Neural crest cell (in vitro differentiated cells): Measurements from ENCODE around the gene RUSF1. TPM values are rescaled to one million over a fixed set of nuclear protein-coding genes. Genes with fewer than 3 reads are reported as not detected.

ENCODE experiments used
- DNase-seq: peaks from one replicate; pipeline ENCODE4 v3.0.0; 2021; ENCODE audit warnings: low read depth, mixed read lengths, low spot score
- H3K27ac Mint-ChIP-seq: one replicate; pipeline ENCODE4 v1.8.0; 2021; ENCODE audit warnings: mild to moderate bottlenecking, mixed read lengths; ENCODE audit not compliant: unreplicated experiment
- H3K27me3 Mint-ChIP-seq: 2 replicates; pipeline ENCODE4 v1.8.0; 2021; ENCODE audit warnings: low read depth, mild to moderate bottlenecking, mixed read lengths
- H3K36me3 Mint-ChIP-seq: 2 replicates; pipeline ENCODE4 v1.8.0; 2021; ENCODE audit warnings: low read depth, mild to moderate bottlenecking, mixed read lengths
- H3K4me1 Mint-ChIP-seq: 2 replicates; pipeline ENCODE4 v1.8.0; 2021; ENCODE audit warnings: mixed read lengths
- H3K4me3 Mint-ChIP-seq: one replicate; pipeline ENCODE4 v1.8.0; 2021; ENCODE audit warnings: mild to moderate bottlenecking, mixed read lengths
- H3K9me3 Mint-ChIP-seq: 2 replicates; pipeline ENCODE4 v1.8.0; 2021; ENCODE audit warnings: mixed read lengths
- total RNA-seq: library from RNA; stranded (reverse); gene quantifications from 2 replicates; pipeline ENCODE4 v1.2.1, GENCODE V29; 2021
- TF ChIP-seq, protein P1 (sequence below): fragments of 200-600 bp; sonication (generic); conservative IDR thresholded peaks from 2 replicates; pipeline ENCODE4 v1.5.0; 2021; ENCODE audit warnings: antibody characterized with exemption, mild to moderate bottlenecking

The RUSF1 gene
- total RNA-seq, 1 donor from 2014 or later, result 47.7 TPM

GRCh38 chr16:31464781-31465260 is 43.4 kb downstream of the RUSF1 start:
- H3K27ac Mint-ChIP-seq, result no peak overlapping the region
- peaks cover 16% of the 10 kb centered on the region for H3K4me1 Mint-ChIP-seq
- TF ChIP-seq, protein P1, sequence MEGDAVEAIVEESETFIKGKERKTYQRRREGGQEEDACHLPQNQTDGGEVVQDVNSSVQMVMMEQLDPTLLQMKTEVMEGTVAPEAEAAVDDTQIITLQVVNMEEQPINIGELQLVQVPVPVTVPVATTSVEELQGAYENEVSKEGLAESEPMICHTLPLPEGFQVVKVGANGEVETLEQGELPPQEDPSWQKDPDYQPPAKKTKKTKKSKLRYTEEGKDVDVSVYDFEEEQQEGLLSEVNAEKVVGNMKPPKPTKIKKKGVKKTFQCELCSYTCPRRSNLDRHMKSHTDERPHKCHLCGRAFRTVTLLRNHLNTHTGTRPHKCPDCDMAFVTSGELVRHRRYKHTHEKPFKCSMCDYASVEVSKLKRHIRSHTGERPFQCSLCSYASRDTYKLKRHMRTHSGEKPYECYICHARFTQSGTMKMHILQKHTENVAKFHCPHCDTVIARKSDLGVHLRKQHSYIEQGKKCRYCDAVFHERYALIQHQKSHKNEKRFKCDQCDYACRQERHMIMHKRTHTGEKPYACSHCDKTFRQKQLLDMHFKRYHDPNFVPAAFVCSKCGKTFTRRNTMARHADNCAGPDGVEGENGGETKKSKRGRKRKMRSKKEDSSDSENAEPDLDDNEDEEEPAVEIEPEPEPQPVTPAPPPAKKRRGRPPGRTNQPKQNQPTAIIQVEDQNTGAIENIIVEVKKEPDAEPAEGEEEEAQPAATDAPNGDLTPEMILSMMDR, result no peak
- no peaks in the 10 kb centered on the region for H3K9me3 Mint-ChIP-seq
- no peak overlapping the region for H3K4me3 Mint-ChIP-seq
- DNase-seq, result no peak
- no peaks in the 10 kb centered on the region for H3K36me3 Mint-ChIP-seq
- H3K27me3 Mint-ChIP-seq, result no peaks in the 10 kb centered on the region

- Mint-ChIP-seq H3K27me3 (no peaks in the 10 kb centered on the region), H3K36me3 (no peaks in the 10 kb centered on the region)
- no peak for DNase-seq
Observed at GRCh38 chr16:31464348-31464769, 43.8 kb downstream of the RUSF1 start.

DNA sequence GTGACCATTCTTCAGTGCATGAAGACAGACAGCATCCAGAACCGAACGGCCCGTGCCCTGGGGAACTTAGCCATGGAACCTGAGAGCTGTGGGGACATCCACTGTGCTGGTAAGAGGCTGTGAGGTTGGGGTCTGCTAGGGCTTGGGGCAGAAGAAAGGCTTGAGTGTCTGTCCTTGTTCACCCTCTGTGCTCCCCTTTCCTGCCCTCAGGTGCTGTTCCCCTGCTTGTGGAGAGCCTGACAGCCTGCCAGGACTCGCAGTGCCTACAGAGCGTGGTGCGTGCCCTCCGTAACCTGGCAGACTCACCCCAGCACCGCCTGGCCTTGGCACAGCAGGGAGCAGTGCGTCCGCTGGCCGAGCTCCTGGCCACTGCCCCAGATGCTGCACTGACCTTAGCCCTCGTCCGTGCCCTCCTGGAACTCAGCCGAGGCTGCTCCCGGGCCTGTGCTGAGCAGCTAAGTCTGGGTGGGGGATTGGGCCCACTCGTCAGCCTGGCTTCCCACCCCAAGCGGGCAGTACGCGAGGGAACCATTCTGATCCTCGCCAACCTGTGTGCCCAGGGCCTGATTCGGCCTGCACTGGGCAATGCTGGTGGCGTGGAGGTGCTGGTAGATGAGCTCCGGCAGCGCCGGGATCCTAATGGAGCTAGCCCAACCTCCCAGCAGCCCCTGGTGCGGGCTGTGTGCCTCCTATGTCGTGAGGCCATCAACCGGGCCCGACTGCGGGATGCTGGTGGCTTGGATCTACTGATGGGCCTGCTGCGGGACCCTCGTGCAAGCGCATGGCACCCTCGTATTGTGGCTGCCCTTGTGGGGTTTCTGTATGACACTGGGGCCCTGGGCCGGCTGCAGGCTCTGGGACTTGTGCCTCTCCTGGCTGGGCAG is 46.0 kb downstream of the RUSF1 start:
- TF ChIP-seq, protein P1, result no peak
- Mint-ChIP-seq H3K9me3 (no peaks in the 10 kb centered on the region), H3K4me3 (no peak overlapping the region), H3K36me3 (no peaks in the 10 kb centered on the region), H3K27me3 (no peaks in the 10 kb centered on the region), H3K27ac (no peak overlapping the region), H3K4me1 (peaks cover 20% of the 10 kb centered on the region)
- no peak for DNase-seq

More at GRCh38 chr16:31464348-31464769, 43.8 kb downstream of the RUSF1 start:
- TF ChIP-seq, protein P1, result no peak
- no peak overlapping the region for H3K27ac Mint-ChIP-seq
- no peak overlapping the region for H3K4me3 Mint-ChIP-seq
- H3K9me3 Mint-ChIP-seq, result no peaks in the 10 kb centered on the region
- H3K4me1 Mint-ChIP-seq, result peaks cover 13% of the 10 kb centered on the region

- TF ChIP-seq, protein P1, result no peak
- H3K4me3 Mint-ChIP-seq, result peak overlapping the region; percentile 88
- no peaks in the 10 kb centered on the region for H3K36me3 Mint-ChIP-seq
- H3K4me1 Mint-ChIP-seq, result peaks cover 20% of the 10 kb centered on the region
- H3K9me3 Mint-ChIP-seq, result no peaks in the 10 kb centered on the region
- DNase-seq, result no peak
- H3K27ac Mint-ChIP-seq, result no peak overlapping the region
- H3K27me3 Mint-ChIP-seq, result no peaks in the 10 kb centered on the region
Observed at GRCh38 chr16:31461201-31461920, 46.8 kb downstream of the RUSF1 start.

GRCh38 chr16:31460582-31461002 is 47.6 kb downstream of the RUSF1 start:
- Mint-ChIP-seq H3K27ac (no peak overlapping the region), H3K36me3 (peaks cover 3% of the 10 kb centered on the region), H3K27me3 (no peaks in the 10 kb centered on the region), H3K4me3 (peak overlapping the region; percentile 88), H3K4me1 (peaks cover 24% of the 10 kb centered on the region), H3K9me3 (no peaks in the 10 kb centered on the region)
- DNase-seq, result no peak
- TF ChIP-seq, protein P1, result peak; percentile 73
